ENCODE measurements around the gene IL20. TPM values are rescaled to one million over a fixed set of nuclear protein-coding genes. Genes with fewer than 3 reads are reported as not detected.
A peak's percentile ranks its signal among the peaks of the same experiment; 100 is the strongest.

The IL20 gene
- total RNA-seq, 1 donor from 2014 or later = not detected

DNA sequence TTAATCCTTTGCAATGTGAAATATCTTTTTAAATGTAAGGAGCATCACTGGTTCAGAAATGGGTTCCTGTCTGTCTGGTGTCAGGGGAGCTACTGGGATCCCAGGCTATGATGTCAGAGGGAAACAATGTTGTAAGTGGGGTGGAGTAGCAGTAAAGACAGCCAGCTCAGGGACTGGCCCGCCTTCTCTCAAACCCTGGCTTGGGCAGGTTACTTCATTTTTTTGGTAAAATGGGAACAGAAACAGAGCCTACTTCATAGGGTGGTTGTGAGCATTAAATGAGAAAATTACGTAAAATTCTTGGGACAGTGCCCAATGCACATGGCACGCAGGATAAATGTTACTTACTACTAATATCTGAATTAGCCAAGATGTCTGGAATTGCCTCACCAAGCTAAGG is 30.7 kb upstream of the IL20 start:
- Mint-ChIP-seq H3K27ac (ENCODE audit: unreplicated experiment) (no peak overlapping the region), H3K36me3 (ENCODE audit: low read depth) (no peaks in the 10 kb centered on the region), H3K9me3 (ENCODE audit: low read depth) (no peaks in the 10 kb centered on the region)

DNA sequence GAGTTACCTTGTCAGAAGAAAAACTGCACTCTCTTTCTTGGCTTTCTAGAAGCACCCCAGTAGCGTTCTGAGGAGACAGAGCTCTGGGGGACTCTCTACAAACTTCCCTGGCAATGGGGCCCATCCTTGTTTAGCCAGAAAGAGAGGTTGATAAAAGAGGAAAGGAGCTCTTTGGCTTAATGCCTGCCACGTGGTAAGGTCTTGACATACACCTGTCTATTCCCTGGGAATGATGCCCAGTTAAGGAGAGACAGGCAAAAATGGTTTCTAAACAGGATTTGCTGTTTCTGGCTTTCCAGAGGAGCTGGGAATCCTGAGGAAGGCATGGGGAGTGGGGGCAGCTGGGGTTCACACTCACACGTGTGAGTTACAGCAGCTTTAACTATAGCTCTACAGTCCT is 30.2 kb upstream of the IL20 start:
- DNase-seq (ENCODE audit: low spot score) = no peak
- H3K36me3 Mint-ChIP-seq (ENCODE audit: low read depth) = no peaks in the 10 kb centered on the region
- H3K4me1 Mint-ChIP-seq (ENCODE audit: low read depth) = peaks cover 21% of the 10 kb centered on the region
- no peak overlapping the region for H3K27ac Mint-ChIP-seq (ENCODE audit: unreplicated experiment)
- H3K4me3 Mint-ChIP-seq (ENCODE audit: unreplicated experiment) = no peak overlapping the region
- no peaks in the 10 kb centered on the region for H3K9me3 Mint-ChIP-seq (ENCODE audit: low read depth)
- TF ChIP-seq, protein P1, sequence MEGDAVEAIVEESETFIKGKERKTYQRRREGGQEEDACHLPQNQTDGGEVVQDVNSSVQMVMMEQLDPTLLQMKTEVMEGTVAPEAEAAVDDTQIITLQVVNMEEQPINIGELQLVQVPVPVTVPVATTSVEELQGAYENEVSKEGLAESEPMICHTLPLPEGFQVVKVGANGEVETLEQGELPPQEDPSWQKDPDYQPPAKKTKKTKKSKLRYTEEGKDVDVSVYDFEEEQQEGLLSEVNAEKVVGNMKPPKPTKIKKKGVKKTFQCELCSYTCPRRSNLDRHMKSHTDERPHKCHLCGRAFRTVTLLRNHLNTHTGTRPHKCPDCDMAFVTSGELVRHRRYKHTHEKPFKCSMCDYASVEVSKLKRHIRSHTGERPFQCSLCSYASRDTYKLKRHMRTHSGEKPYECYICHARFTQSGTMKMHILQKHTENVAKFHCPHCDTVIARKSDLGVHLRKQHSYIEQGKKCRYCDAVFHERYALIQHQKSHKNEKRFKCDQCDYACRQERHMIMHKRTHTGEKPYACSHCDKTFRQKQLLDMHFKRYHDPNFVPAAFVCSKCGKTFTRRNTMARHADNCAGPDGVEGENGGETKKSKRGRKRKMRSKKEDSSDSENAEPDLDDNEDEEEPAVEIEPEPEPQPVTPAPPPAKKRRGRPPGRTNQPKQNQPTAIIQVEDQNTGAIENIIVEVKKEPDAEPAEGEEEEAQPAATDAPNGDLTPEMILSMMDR (IDR thresholded peaks at IDR 0.05) = no peak
- H3K27me3 Mint-ChIP-seq (ENCODE audit: low read depth) = peaks cover 2% of the 10 kb centered on the region

More for the DNA sequence above, 30.7 kb upstream of the IL20 start:
- no peak overlapping the region for H3K4me3 Mint-ChIP-seq (ENCODE audit: unreplicated experiment)
- H3K4me1 Mint-ChIP-seq (ENCODE audit: low read depth) = peaks cover 16% of the 10 kb centered on the region
- H3K27me3 Mint-ChIP-seq (ENCODE audit: low read depth) = peaks cover 2% of the 10 kb centered on the region
- TF ChIP-seq, protein P1 (IDR thresholded peaks at IDR 0.05) = no peak
- DNase-seq (ENCODE audit: low spot score) = no peak

DNA sequence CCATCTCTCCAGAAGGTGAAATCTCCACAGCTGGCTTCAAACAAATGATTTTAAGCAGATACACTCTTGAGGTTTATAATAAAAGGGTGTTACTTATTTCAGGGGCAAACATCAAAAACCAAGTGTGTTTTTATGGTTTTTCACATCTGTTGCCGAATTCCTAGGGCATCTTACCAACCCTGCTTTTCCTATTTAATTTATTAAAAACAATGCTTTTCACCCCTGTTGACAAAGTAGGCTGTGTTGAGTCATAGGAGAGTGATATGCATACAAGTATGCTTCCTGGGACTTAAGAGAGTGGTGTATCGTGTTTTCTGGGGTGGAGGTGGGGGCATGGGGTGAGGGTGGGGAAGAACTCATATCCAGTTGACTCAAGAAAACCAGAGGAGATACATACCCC is 29.3 kb upstream of the IL20 start:
- H3K36me3 Mint-ChIP-seq (ENCODE audit: low read depth) = no peaks in the 10 kb centered on the region
- H3K27ac Mint-ChIP-seq (ENCODE audit: unreplicated experiment) = no peak overlapping the region
- no peak overlapping the region for H3K4me3 Mint-ChIP-seq (ENCODE audit: unreplicated experiment)
- DNase-seq (ENCODE audit: low spot score) = no peak
- TF ChIP-seq, protein P1 (IDR thresholded peaks at IDR 0.05) = no peak
- H3K27me3 Mint-ChIP-seq (ENCODE audit: low read depth) = peaks cover 2% of the 10 kb centered on the region
- H3K9me3 Mint-ChIP-seq (ENCODE audit: low read depth) = no peaks in the 10 kb centered on the region
- H3K4me1 Mint-ChIP-seq (ENCODE audit: low read depth) = peaks cover 22% of the 10 kb centered on the region

DNA sequence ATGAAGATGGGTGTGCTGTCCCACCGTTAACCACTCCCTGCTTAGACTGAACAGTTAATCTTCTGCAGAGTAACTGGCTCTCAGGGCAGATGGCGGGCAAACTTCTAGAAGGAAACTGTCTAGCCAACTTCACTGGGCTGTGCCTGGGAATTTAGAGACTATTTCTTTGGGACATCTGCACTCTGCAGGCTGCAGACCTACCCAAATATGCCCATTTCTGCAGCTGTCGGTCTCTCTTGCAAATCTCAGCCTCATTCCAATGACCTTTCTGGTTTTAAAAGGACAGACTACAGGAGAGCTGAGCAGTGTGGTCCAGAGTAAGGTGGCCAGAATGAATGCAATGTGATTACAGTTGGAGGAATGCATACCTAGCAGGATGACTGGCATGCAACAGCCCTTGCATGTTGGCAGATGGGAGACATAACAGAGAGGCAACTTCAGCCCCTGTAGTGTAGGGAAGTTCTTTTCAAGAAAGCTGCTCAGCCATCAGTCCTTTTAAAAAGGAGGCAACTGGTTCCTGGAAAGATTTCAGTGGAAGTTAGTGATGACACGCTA is 26.3 kb upstream of the IL20 start:
- H3K4me1 Mint-ChIP-seq (ENCODE audit: low read depth) = peaks cover 22% of the 10 kb centered on the region
- TF ChIP-seq, protein P1 (IDR thresholded peaks at IDR 0.05) = no peak
- DNase-seq (ENCODE audit: low spot score) = no peak
- no peaks in the 10 kb centered on the region for H3K36me3 Mint-ChIP-seq (ENCODE audit: low read depth)
- no peak overlapping the region for H3K27ac Mint-ChIP-seq (ENCODE audit: unreplicated experiment)
- H3K27me3 Mint-ChIP-seq (ENCODE audit: low read depth) = peaks cover 2% of the 10 kb centered on the region
- no peaks in the 10 kb centered on the region for H3K9me3 Mint-ChIP-seq (ENCODE audit: low read depth)
- H3K4me3 Mint-ChIP-seq (ENCODE audit: unreplicated experiment) = no peak overlapping the region

DNA sequence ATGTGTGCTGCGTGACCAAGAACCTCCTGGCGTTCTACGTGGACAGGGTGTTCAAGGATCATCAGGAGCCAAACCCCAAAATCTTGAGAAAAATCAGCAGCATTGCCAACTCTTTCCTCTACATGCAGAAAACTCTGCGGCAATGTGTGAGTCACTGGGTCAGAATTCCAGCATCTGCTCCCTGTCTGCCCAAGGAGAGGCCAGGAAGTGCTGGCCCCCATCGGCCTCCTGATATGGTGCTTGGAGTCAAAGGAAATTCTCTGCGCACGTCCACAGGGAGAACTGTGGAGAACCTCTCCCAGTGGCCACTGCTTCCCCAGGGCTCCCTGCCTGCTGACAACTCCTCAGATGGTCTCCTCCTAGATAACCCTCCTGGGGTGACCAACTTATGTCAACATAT is 25.6 kb upstream of the IL20 start:
- H3K9me3 Mint-ChIP-seq (ENCODE audit: low read depth) = no peaks in the 10 kb centered on the region
- DNase-seq (ENCODE audit: low spot score) = no peak
- H3K36me3 Mint-ChIP-seq (ENCODE audit: low read depth) = no peaks in the 10 kb centered on the region
- TF ChIP-seq, protein P1 (IDR thresholded peaks at IDR 0.05) = no peak
- H3K4me3 Mint-ChIP-seq (ENCODE audit: unreplicated experiment) = no peak overlapping the region
- peaks cover 17% of the 10 kb centered on the region for H3K4me1 Mint-ChIP-seq (ENCODE audit: low read depth)
- peak overlapping the region; percentile 73 for H3K27ac Mint-ChIP-seq (ENCODE audit: unreplicated experiment)
- peaks cover 2% of the 10 kb centered on the region for H3K27me3 Mint-ChIP-seq (ENCODE audit: low read depth)
